Effector memory CD4-positive, alpha-beta T cell (primary cell): ENCODE measurements around the gene COX6A1.
"Not testable (repeated sequence)": the region's sequence is repeated elsewhere in the genome, so short reads cannot be mapped to it uniquely, and the experiment has no call there.

Source experiments
- DNase-seq, 3 donors: peaks; one replicate each; pipeline ENCODE4 v3.0.0-alpha.2; 2020
- H3K27ac ChIP-seq: 2 replicates; pipeline ENCODE4 v1.7.0; 2013; ENCODE audit warnings: mild to moderate bottlenecking, low read length, moderate library complexity; ENCODE audit not compliant: insufficient read depth, poor library complexity, severe bottlenecking
- H3K27me3 ChIP-seq: replicated peaks from 2 replicates; pipeline ENCODE4 v1.7.0; 2013; ENCODE audit warnings: mild to moderate bottlenecking, low read length; ENCODE audit not compliant: insufficient read depth, control insufficient read depth, poor library complexity, severe bottlenecking
- H3K36me3 ChIP-seq: 2 replicates; pipeline ENCODE4 v1.7.0; 2013; ENCODE audit warnings: mild to moderate bottlenecking, low read length, moderate library complexity; ENCODE audit not compliant: control insufficient read depth, insufficient read depth
- H3K4me1 ChIP-seq: 2 replicates; pipeline ENCODE4 v1.7.0; 2013; ENCODE audit warnings: low read length, mild to moderate bottlenecking; ENCODE audit not compliant: control insufficient read depth, insufficient read depth, poor library complexity, severe bottlenecking
- H3K4me3 ChIP-seq: 2 replicates; pipeline ENCODE4 v1.7.0; 2013; ENCODE audit warnings: low read length, low read depth, mild to moderate bottlenecking; ENCODE audit not compliant: insufficient read depth, poor library complexity, severe bottlenecking
- H3K9me3 ChIP-seq: 2 replicates; pipeline ENCODE4 v1.7.0; 2013; ENCODE audit warnings: mild to moderate bottlenecking, low read length, moderate library complexity; ENCODE audit not compliant: control insufficient read depth

Gene COX6A1

DNA sequence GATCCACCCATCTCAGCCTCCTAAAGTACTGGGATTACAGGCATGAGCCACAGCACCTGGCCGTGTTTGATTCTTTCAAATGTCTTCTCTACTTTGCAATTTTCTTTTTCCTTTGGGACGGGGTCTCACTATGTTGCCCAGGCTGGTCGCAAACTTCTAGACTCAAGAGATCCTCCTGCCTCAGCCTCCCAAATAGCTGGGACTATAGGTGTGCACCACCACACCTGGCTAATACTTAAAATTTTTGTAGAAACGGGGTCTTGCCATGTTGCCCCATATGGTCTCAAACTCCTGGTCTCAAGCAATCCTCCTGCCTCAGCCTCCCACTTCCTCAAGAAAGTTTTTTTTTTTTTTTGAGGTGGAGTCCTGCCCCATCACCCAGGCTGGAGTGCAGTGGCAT lies 10.1 kb downstream of the COX6A1 start:
- Histone ChIP-seq H3K36me3 (peaks cover 12% of the 10 kb centered on the region), H3K27me3 (no peaks in the 10 kb centered on the region), H3K27ac (no peak overlapping the region), H3K4me3 (no peak overlapping the region), H3K4me1 (peaks cover 7% of the 10 kb centered on the region), H3K9me3 (no peaks in the 10 kb centered on the region)
- no peak for DNase-seq

GRCh38 chr12:120452524-120452923 lies 14.6 kb downstream of the COX6A1 start:
- not testable (repeated sequence) for H3K27me3 ChIP-seq, H3K4me1 ChIP-seq, H3K27ac ChIP-seq, H3K4me3 ChIP-seq, H3K9me3 ChIP-seq, H3K36me3 ChIP-seq, DNase-seq

DNA sequence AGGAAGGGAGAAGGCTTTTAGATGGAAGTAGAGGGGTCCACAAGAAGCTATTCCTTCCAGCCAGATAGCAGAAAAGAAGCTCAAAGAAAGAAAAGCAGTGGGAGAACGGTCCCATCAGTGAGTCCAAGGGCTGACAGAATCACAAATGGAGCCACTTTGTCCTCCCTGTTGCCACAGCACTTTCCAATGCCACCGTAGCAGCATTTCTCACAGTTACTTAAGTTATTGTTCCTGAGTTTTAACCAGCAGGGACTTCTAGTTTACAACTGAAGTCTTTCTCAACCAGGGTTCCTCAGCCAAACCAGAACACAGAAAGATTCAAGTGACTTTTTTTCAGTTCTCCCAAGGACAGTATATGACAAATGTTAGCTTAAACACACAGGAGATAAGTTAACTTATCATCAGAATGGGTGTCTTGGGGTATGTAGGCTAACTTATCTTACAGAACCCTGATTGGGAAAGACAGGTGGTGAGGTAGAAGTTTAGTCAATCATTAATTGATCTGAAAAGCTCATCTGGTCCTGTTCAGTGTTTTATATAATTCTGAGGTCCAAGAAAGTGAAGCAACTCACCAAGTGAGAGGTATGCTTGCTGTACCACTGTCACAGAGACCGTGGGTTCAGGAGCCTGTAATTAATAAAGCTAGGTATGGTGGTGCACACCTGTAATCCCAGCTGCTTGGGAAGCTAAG lies 15.3 kb downstream of the COX6A1 start:
- no peak for DNase-seq
- H3K4me3 ChIP-seq = no peak overlapping the region
- H3K27ac ChIP-seq = no peak overlapping the region
- H3K36me3 ChIP-seq = peaks cover 13% of the 10 kb centered on the region
- H3K27me3 ChIP-seq = no peaks in the 10 kb centered on the region
- no peaks in the 10 kb centered on the region for H3K9me3 ChIP-seq
- no peaks in the 10 kb centered on the region for H3K4me1 ChIP-seq

GRCh38 chr12:120453977-120454376 lies 16.1 kb downstream of the COX6A1 start:
- H3K4me1 ChIP-seq = no peaks in the 10 kb centered on the region
- H3K27me3 ChIP-seq = no peaks in the 10 kb centered on the region
- no peak overlapping the region for H3K4me3 ChIP-seq
- H3K27ac ChIP-seq = no peak overlapping the region
- H3K36me3 ChIP-seq = peaks cover 20% of the 10 kb centered on the region
- no peaks in the 10 kb centered on the region for H3K9me3 ChIP-seq
- DNase-seq = no peak

- H3K9me3 ChIP-seq = no peaks in the 10 kb centered on the region
- no peak for DNase-seq
- H3K27me3 ChIP-seq = no peaks in the 10 kb centered on the region
- H3K27ac ChIP-seq = no peak overlapping the region
- no peak overlapping the region for H3K4me3 ChIP-seq
- peaks cover 30% of the 10 kb centered on the region for H3K36me3 ChIP-seq
- H3K4me1 ChIP-seq = no peaks in the 10 kb centered on the region
These were observed 17.4 kb downstream of the COX6A1 start for GRCh38 chr12:120455302-120455701.

DNA sequence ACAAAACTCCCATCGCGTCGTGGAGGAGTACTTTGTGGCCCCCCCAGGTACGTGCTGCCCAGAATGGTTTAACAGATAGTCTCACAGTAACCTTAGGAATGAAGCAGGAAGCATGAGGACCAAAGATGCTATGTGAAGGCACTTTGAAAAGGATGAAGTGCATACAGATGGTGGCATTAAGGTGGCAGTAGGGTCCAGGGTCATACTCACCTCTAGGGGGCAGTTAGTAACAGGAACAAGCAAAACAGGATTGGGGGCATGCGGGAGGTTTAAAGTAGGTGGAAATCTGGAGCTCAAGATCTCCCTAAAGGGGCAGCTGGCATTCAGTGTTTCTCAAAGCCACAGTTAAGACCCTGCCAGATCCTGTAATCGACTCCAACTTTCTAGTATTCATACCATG lies 19.2 kb downstream of the COX6A1 start:
- peaks cover 45% of the 10 kb centered on the region for H3K36me3 ChIP-seq
- H3K4me3 ChIP-seq = no peak overlapping the region
- no peaks in the 10 kb centered on the region for H3K4me1 ChIP-seq
- DNase-seq = no peak
- H3K9me3 ChIP-seq = no peaks in the 10 kb centered on the region
- no peaks in the 10 kb centered on the region for H3K27me3 ChIP-seq
- no peak overlapping the region for H3K27ac ChIP-seq

- H3K9me3 ChIP-seq = no peaks in the 10 kb centered on the region
- no peaks in the 10 kb centered on the region for H3K27me3 ChIP-seq
- H3K4me1 ChIP-seq = no peaks in the 10 kb centered on the region
- no peak for DNase-seq
- no peak overlapping the region for H3K27ac ChIP-seq
- H3K36me3 ChIP-seq = peaks cover 68% of the 10 kb centered on the region
- H3K4me3 ChIP-seq = no peak overlapping the region
These were observed 22.2 kb downstream of the COX6A1 start for GRCh38 chr12:120460157-120460556.

GRCh38 chr12:120462099-120462640 lies 24.3 kb downstream of the COX6A1 start:
- no peak overlapping the region for H3K27ac ChIP-seq
- no peak for DNase-seq
- no peaks in the 10 kb centered on the region for H3K9me3 ChIP-seq
- H3K4me1 ChIP-seq = no peaks in the 10 kb centered on the region
- H3K27me3 ChIP-seq = no peaks in the 10 kb centered on the region
- H3K36me3 ChIP-seq = peaks cover 72% of the 10 kb centered on the region
- H3K4me3 ChIP-seq = no peak overlapping the region

GRCh38 chr12:120463712-120464111 lies 25.8 kb downstream of the COX6A1 start:
- Histone ChIP-seq H3K36me3 (peaks cover 62% of the 10 kb centered on the region), H3K27ac (no peak overlapping the region), H3K4me3 (no peak overlapping the region), H3K9me3 (no peaks in the 10 kb centered on the region), H3K27me3 (no peaks in the 10 kb centered on the region), H3K4me1 (peaks cover 12% of the 10 kb centered on the region)
- no peak for DNase-seq

GRCh38 chr12:120465756-120466155 lies 27.8 kb downstream of the COX6A1 start:
- no peak for DNase-seq
- Histone ChIP-seq H3K4me1 (peaks cover 20% of the 10 kb centered on the region), H3K36me3 (peaks cover 46% of the 10 kb centered on the region), H3K27ac (no peak overlapping the region), H3K9me3 (no peaks in the 10 kb centered on the region), H3K4me3 (no peak overlapping the region), H3K27me3 (no peaks in the 10 kb centered on the region)
